ENCODE data around the gene PALLD.

The PALLD gene

GRCh38 chr4:168648494-168648893 is 151.6 kb downstream of the PALLD start:
- no peak for DNase-seq

- peak; percentile 90 for DNase-seq
Observed at GRCh38 chr4:168648929-168649328, 152.1 kb downstream of the PALLD start.

GRCh38 chr4:168651374-168651773 is 154.5 kb downstream of the PALLD start:
- DNase-seq, result peak; percentile 56

GRCh38 chr4:168651864-168652263 is 155.0 kb downstream of the PALLD start:
- no peak for DNase-seq

- no peak for DNase-seq
Observed at GRCh38 chr4:168652755-168653154, 155.9 kb downstream of the PALLD start.

- no peak for DNase-seq
Observed at GRCh38 chr4:168654104-168654847, 157.4 kb downstream of the PALLD start.

- no peak for DNase-seq
Observed at GRCh38 chr4:168654848-168655174, 158.0 kb downstream of the PALLD start.

GRCh38 chr4:168655182-168655581 is 158.3 kb downstream of the PALLD start:
- DNase-seq, result no peak

GRCh38 chr4:168656055-168656660 is 159.3 kb downstream of the PALLD start:
- peak; percentile 85 for DNase-seq

- DNase-seq, result no peak
Observed at GRCh38 chr4:168656946-168657473, 160.2 kb downstream of the PALLD start.

- no peak for DNase-seq
Observed at GRCh38 chr4:168658751-168659150, 161.9 kb downstream of the PALLD start.

GRCh38 chr4:168659741-168660465 is 163.1 kb downstream of the PALLD start:
- no peak for DNase-seq

- no peak for DNase-seq
Observed at GRCh38 chr4:168662297-168662984, 165.6 kb downstream of the PALLD start.

GRCh38 chr4:168664242-168664891 is 167.5 kb downstream of the PALLD start:
- no peak for DNase-seq

- DNase-seq, result peak; percentile 92
Observed at GRCh38 chr4:168666531-168666930, 169.7 kb downstream of the PALLD start.

GRCh38 chr4:168667376-168667775 is 170.5 kb downstream of the PALLD start:
- no peak for DNase-seq

- DNase-seq, result no peak
Observed at GRCh38 chr4:168667921-168668320, 171.1 kb downstream of the PALLD start.

- DNase-seq, result no peak
Observed at GRCh38 chr4:168673476-168673875, 176.6 kb downstream of the PALLD start.

GRCh38 chr4:168674077-168674747 is 177.4 kb downstream of the PALLD start:
- DNase-seq, result no peak

GRCh38 chr4:168674866-168675265 is 178.0 kb downstream of the PALLD start:
- peak; percentile 40 for DNase-seq

- no peak for DNase-seq
Observed at GRCh38 chr4:168677063-168677462, 180.2 kb downstream of the PALLD start.

- no peak for DNase-seq
Observed at GRCh38 chr4:168677879-168678278, 181.0 kb downstream of the PALLD start.
